Stomach (tissue), 9 donors: ENCODE measurements around the gene RASAL2. TPM values are rescaled to one million over a fixed set of nuclear protein-coding genes. Genes with fewer than 3 reads are reported as not detected.

Experiments used
- DNase-seq, 2 donors: peaks; one replicate each; pipeline versions ENCODE4 v3.0.0 to v3.0.0-alpha.2; 2013 to 2019
- H3K27ac ChIP-seq, 5 donors: fragments of 200-600 bp in 4 of 5; sonication (generic) in 4 of 5; one replicate each; pipeline ENCODE4 v1.5.1; 2013 to 2019; ENCODE audit warnings: mild to moderate bottlenecking in 1 of 5, moderate library complexity in 1 of 5
- H3K27me3 ChIP-seq, 3 donors: fragments of 200-600 bp; sonication (generic); one replicate each; pipeline ENCODE4 v1.5.1; 2017 to 2019; ENCODE audit warnings: mixed run types in 1 of 3
- H3K36me3 ChIP-seq, 4 donors: fragments of 200-600 bp; sonication (generic); 1 replicate in 3 of 4; 2 replicates in 1 of 4; pipeline ENCODE4 v1.5.1; 2016 to 2019
- H3K4me1 ChIP-seq, 4 donors: fragments of 200-600 bp; sonication (generic); one replicate each; pipeline ENCODE4 v1.5.1; 2016 to 2019
- H3K4me3 ChIP-seq, 4 donors: fragments of 200-600 bp; sonication (generic) in 3 of 4; one replicate each; pipeline ENCODE4 v1.5.1; 2016 to 2019; ENCODE audit warnings: mild to moderate bottlenecking in 1 of 4
- H3K9me3 ChIP-seq, 4 donors: fragments of 200-600 bp; sonication (generic); one replicate each; pipeline ENCODE4 v1.5.1; 2016 to 2019
- CTCF ChIP-seq, 7 experiments: fragments of 450-650 bp in 4 of 7; fragments of 200-600 bp in 3 of 7; sonication (generic) in 3 of 7; IDR thresholded peaks; one replicate each; pipeline ENCODE4 v1.5.1; 2016 to 2019; ENCODE audit warnings: antibody characterized with exemption in 7 of 7, control low read depth in 2 of 7, mild to moderate bottlenecking in 1 of 7
- EP300 ChIP-seq: sonication (generic); formaldehyde crosslinking; IDR thresholded peaks from one replicate; pipeline ENCODE4 v1.6.1; 2017; ENCODE audit warnings: antibody characterized with exemption
- POLR2A ChIP-seq, 4 donors: fragments of 450-650 bp; IDR thresholded peaks; one replicate each; pipeline ENCODE4 v1.6.1; 2016; ENCODE audit warnings: antibody characterized with exemption in 4 of 4, control low read depth in 2 of 4, mild to moderate bottlenecking in 1 of 4, moderate library complexity in 1 of 4
- POLR2AphosphoS5 ChIP-seq, 3 donors: sonication (generic); formaldehyde crosslinking; IDR thresholded peaks; one replicate each; pipeline ENCODE4 v1.6.1; 2016; ENCODE audit warnings: antibody characterized with exemption in 3 of 3
- WGBS, 5 donors: extraction: QIAGEN DNeasy Blood & Tissue Kit in 3 of 5; methylation state at CpG; one replicate each; pipeline versions ENCODE4 v1.1.5 to v1.1.7; 2013 to 2018; 5-methylcytosine and 5-hydroxymethylcytosine counted together
- intact Hi-C: fragments of 100-400 bp; cut with DNase I; formaldehyde crosslinking; loops from one replicate; pipeline ENCODE4 v1.15.1; 2023; ENCODE audit warnings: low total_unique reads
- polyA plus RNA-seq, 3 donors: library from polyadenylated mRNA; stranded (reverse); fragments of 200-250 nt; gene quantifications; one replicate each; pipeline ENCODE4 v1.2.3, GENCODE V29; 2013
- total RNA-seq, 5 donors: library from RNA; depleted of rRNA; stranded (reverse); fragments of >200 nt; gene quantifications; one replicate each; pipeline versions ENCODE4 v1.1.0 to v1.2.3, GENCODE V29; 2014 to 2016
- donor health status: healthy with polysubstance abuse.
- donor health status: Bipolar disorder and iron deficiency.
- donor health status: healthy.

RASAL2 gene
- total and polyA plus RNA-seq, 8 donors, result 1.2 to 47.5 (median 14.3) TPM

- Histone ChIP-seq H3K4me1 (no peaks in the 10 kb centered on the region), H3K27ac (no peak overlapping the region), H3K9me3 (no peaks in the 10 kb centered on the region), H3K27me3 (no peaks in the 10 kb centered on the region), H3K36me3 (peaks cover 0 to 44% (median 43%) of the 10 kb centered on the region in 4 donors), H3K4me3 (no peak overlapping the region)
- TF ChIP-seq CTCF (IDR thresholded peaks at IDR 0.05), result no peak
- TF ChIP-seq POLR2AphosphoS5 (IDR thresholded peaks at IDR 0.05), result no peak
- TF ChIP-seq POLR2A (IDR thresholded peaks at IDR 0.05), result no peak
- no peak for TF ChIP-seq EP300
- intact Hi-C loops, result no loop called here
- DNase-seq, result no peak
Observed at GRCh38 chr1:178464566-178464965, 370.7 kb downstream of the RASAL2 start.

- H3K27me3 ChIP-seq, result no peaks in the 10 kb centered on the region
- peaks cover 0 to 47% (median 44%) of the 10 kb centered on the region in 4 donors for H3K36me3 ChIP-seq
- H3K9me3 ChIP-seq, result no peaks in the 10 kb centered on the region
- intact Hi-C loops, result no loop called here
- no peaks in the 10 kb centered on the region for H3K4me1 ChIP-seq
- DNase-seq, result no peak
- H3K4me3 ChIP-seq, result no peak overlapping the region
- no peak overlapping the region for H3K27ac ChIP-seq
- TF ChIP-seq CTCF (IDR thresholded peaks at IDR 0.05), result no peak
Observed at GRCh38 chr1:178465011-178465410, 371.1 kb downstream of the RASAL2 start.

DNA sequence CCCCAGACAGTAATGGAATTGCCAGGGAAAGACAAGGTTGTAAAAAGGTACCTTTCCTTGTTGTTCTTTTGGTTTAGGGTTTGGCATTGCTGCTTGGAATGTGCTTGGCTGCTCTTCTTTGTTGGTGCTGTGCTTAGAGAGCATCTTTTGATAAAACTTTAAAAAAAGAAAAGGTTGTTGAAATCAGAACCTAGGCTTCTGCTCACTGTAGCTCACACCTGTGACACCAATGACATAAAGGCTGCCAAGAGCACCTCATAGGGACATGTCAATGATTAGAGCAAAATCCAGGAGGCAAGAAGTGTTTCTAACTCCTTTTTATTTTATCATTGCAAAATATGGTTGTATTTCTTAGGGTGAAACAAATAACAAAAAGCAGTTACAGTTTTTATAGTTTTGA is 373.9 kb downstream of the RASAL2 start:
- no peak overlapping the region for H3K4me3 ChIP-seq
- no peak for DNase-seq
- intact Hi-C loops, result no loop called here
- no peaks in the 10 kb centered on the region for H3K4me1 ChIP-seq
- peaks cover 1 to 58% (median 49%) of the 10 kb centered on the region in 4 donors for H3K36me3 ChIP-seq
- H3K9me3 ChIP-seq, result no peaks in the 10 kb centered on the region
- TF ChIP-seq CTCF (IDR thresholded peaks at IDR 0.05) (no peak), POLR2A (IDR thresholded peaks at IDR 0.05) (no peak), POLR2AphosphoS5 (IDR thresholded peaks at IDR 0.05) (no peak), EP300 (no peak)
- H3K27me3 ChIP-seq, result no peaks in the 10 kb centered on the region
- H3K27ac ChIP-seq, result no peak overlapping the region

DNA sequence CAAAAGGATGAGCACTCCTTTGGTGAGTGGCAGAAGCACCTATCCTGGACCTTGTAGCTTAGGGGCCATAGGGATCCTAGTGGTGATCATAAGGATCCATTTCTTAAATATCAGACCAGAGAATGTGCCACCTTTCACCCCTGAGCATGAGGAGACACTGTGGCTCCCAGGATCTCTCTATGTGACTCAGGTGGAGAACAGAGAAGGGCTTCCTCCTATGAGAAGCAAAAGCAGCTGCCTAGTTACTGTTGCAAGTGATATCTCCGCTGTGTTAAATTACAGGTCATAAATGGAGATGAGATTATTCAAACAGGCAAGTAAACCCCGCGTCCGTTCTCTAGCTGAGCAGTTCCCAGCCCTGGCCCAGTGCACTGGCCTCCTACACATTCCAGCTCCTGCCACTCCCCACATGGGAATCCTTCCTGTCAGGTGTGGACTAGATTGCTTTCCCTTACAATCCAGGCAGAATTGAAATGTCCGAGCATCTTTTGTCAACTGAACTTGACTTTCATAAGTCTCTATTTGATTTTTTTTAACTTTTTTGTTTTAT is 376.6 kb downstream of the RASAL2 start:
- Histone ChIP-seq H3K4me1 (no peaks in the 10 kb centered on the region), H3K27ac (no peak overlapping the region), H3K4me3 (no peak overlapping the region), H3K27me3 (no peaks in the 10 kb centered on the region), H3K36me3 (peaks cover 4 to 80% (median 67%) of the 10 kb centered on the region in 4 donors), H3K9me3 (no peaks in the 10 kb centered on the region)
- TF ChIP-seq EP300, result no peak
- TF ChIP-seq POLR2AphosphoS5 (IDR thresholded peaks at IDR 0.05), result no peak
- no peak for TF ChIP-seq CTCF (IDR thresholded peaks at IDR 0.05)
- TF ChIP-seq POLR2A (IDR thresholded peaks at IDR 0.05), result no peak
- peak in 1 of 2 donors; percentile 61 for DNase-seq
- 63 to 81% (median 73%) methylated on average over 5 of the region's 5 CpGs for WGBS, 5 donors
- intact Hi-C loops, result no loop called here
